ENCODE data around the gene RPL13.

Gene RPL13

GRCh38 chr16:89545044-89545830, 15.2 kb upstream of the RPL13 start:
- no peak for DNase-seq (ENCODE audit: low read depth)

- DNase-seq (ENCODE audit: low read depth): no peak
Measured at GRCh38 chr16:89545831-89546574, 14.5 kb upstream of the RPL13 start.

- no peak for DNase-seq (ENCODE audit: low read depth)
Measured at GRCh38 chr16:89546781-89547180, 13.7 kb upstream of the RPL13 start.

GRCh38 chr16:89547291-89547690, 13.2 kb upstream of the RPL13 start:
- no peak for DNase-seq (ENCODE audit: low read depth)

- no peak for DNase-seq (ENCODE audit: low read depth)
Measured at GRCh38 chr16:89547860-89548259, 12.6 kb upstream of the RPL13 start.

GRCh38 chr16:89548344-89549006, 12.0 kb upstream of the RPL13 start:
- no peak for DNase-seq (ENCODE audit: low read depth)

- DNase-seq (ENCODE audit: low read depth): no peak
Measured at GRCh38 chr16:89549007-89549700, 11.3 kb upstream of the RPL13 start.

GRCh38 chr16:89550421-89551007, 10.0 kb upstream of the RPL13 start:
- DNase-seq (ENCODE audit: low read depth): no peak

GRCh38 chr16:89552329-89552728, 8.2 kb upstream of the RPL13 start:
- DNase-seq (ENCODE audit: low read depth): no peak

- DNase-seq (ENCODE audit: low read depth): no peak
Measured at GRCh38 chr16:89552913-89553312, 7.6 kb upstream of the RPL13 start.

- no peak for DNase-seq (ENCODE audit: low read depth)
Measured at GRCh38 chr16:89553733-89554132, 6.7 kb upstream of the RPL13 start.

- no peak for DNase-seq (ENCODE audit: low read depth)
Measured at GRCh38 chr16:89554343-89554742, 6.1 kb upstream of the RPL13 start.

GRCh38 chr16:89555265-89555664, 5.2 kb upstream of the RPL13 start:
- DNase-seq (ENCODE audit: low read depth): no peak

- DNase-seq (ENCODE audit: low read depth): no peak
Measured at GRCh38 chr16:89555780-89556179, 4.7 kb upstream of the RPL13 start.

GRCh38 chr16:89556750-89557689, 3.5 kb upstream of the RPL13 start:
- peak; percentile 76 for DNase-seq (ENCODE audit: low read depth)

- DNase-seq (ENCODE audit: low read depth): no peak
Measured at GRCh38 chr16:89557690-89558490, 2.6 kb upstream of the RPL13 start.

- no peak for DNase-seq (ENCODE audit: low read depth)
Measured at GRCh38 chr16:89561142-89561883, 831 bp downstream of the RPL13 start.

GRCh38 chr16:89561884-89562599, 1.6 kb downstream of the RPL13 start:
- DNase-seq (ENCODE audit: low read depth): no peak

- DNase-seq (ENCODE audit: low read depth): no peak
Measured at GRCh38 chr16:89562939-89563338, 2.5 kb downstream of the RPL13 start.
